GM21515 (cell line): Measurements from ENCODE around the gene TUBA1A.
"Not testable (repeated sequence)": the region's sequence is repeated elsewhere in the genome, so short reads cannot be mapped to it uniquely, and the experiment has no call there.

ENCODE experiments used
- ATAC-seq: cut with Tn5 transposase; IDR thresholded peaks from one replicate; pipeline ENCODE4 v1.9.1; 2021; ENCODE audit not compliant: unreplicated experiment

TUBA1A gene

GRCh38 chr12:49188916-49189367 lies at the start of gene TUBA1A:
TUBA1A (minus strand) TSS chr12:49189080; CDS start chr12:49188979, 101 bp downstream.
- peak; percentile 92 for ATAC-seq

GRCh38 chr12:49236423-49236822 lies 47.5 kb upstream of the TUBA1A start:
- no peak for ATAC-seq

GRCh38 chr12:49233842-49234526 lies 45.1 kb upstream of the TUBA1A start:
- no peak for ATAC-seq

GRCh38 chr12:49232940-49233841 lies 44.3 kb upstream of the TUBA1A start:
- ATAC-seq: no peak

GRCh38 chr12:49231878-49232655 lies 43.2 kb upstream of the TUBA1A start:
- ATAC-seq: no peak

GRCh38 chr12:49230805-49231194 lies 41.9 kb upstream of the TUBA1A start:
- ATAC-seq: no peak

GRCh38 chr12:49230176-49230804 lies 41.4 kb upstream of the TUBA1A start:
- ATAC-seq: no peak

- no peak for ATAC-seq
These were observed 39.8 kb upstream of the TUBA1A start for GRCh38 chr12:49228653-49229052.

GRCh38 chr12:49227713-49228112 lies 38.8 kb upstream of the TUBA1A start:
- ATAC-seq: no peak

GRCh38 chr12:49225576-49226166 lies 36.8 kb upstream of the TUBA1A start:
- no peak for ATAC-seq

- ATAC-seq: no peak
These were observed 34.9 kb upstream of the TUBA1A start for GRCh38 chr12:49223590-49224369.

- no peak for ATAC-seq
These were observed 34.2 kb upstream of the TUBA1A start for GRCh38 chr12:49223122-49223521.

- ATAC-seq: no peak
These were observed 32.1 kb upstream of the TUBA1A start for GRCh38 chr12:49220972-49221371.

GRCh38 chr12:49219417-49220026 lies 30.6 kb upstream of the TUBA1A start:
- no peak for ATAC-seq

- no peak for ATAC-seq
These were observed 23.7 kb upstream of the TUBA1A start for GRCh38 chr12:49212572-49212971.

GRCh38 chr12:49210703-49211102 lies 21.8 kb upstream of the TUBA1A start:
- not testable (repeated sequence) for ATAC-seq

- ATAC-seq: no peak
These were observed 19.8 kb upstream of the TUBA1A start for GRCh38 chr12:49208676-49209075.

GRCh38 chr12:49208146-49208545 lies 19.3 kb upstream of the TUBA1A start:
- ATAC-seq: no peak

- no peak for ATAC-seq
These were observed 17.5 kb upstream of the TUBA1A start for GRCh38 chr12:49206389-49206788.
